Neural progenitor cell (in vitro differentiated cells): ENCODE results near the gene DYNLT1. TPM values are rescaled to one million over a fixed set of nuclear protein-coding genes. Genes with fewer than 3 reads are reported as not detected.

Experiments
- DNase-seq: peaks from one replicate; pipeline ENCODE4 v3.0.0-alpha.2; 2016; ENCODE audit warnings: low spot score
- H2AFZ ChIP-seq: fragments of 200-600 bp; sonication (generic); replicated peaks from 2 replicates; pipeline ENCODE4 v1.6.1; 2016; ENCODE audit warnings: antibody characterized with exemption
- H3F3A ChIP-seq: fragments of 200-600 bp; sonication (generic); 2 replicates; pipeline ENCODE4 v1.6.1; 2016; ENCODE audit warnings: antibody characterized with exemption, low read depth
- H3K27ac ChIP-seq: fragments of 200-600 bp; sonication (generic); 2 replicates; pipeline ENCODE4 v1.5.1; 2016; ENCODE audit warnings: mild to moderate bottlenecking
- H3K27me3 ChIP-seq: fragments of 200-600 bp; sonication (generic); 2 replicates; pipeline ENCODE4 v1.6.1; 2016; ENCODE audit warnings: mild to moderate bottlenecking, moderate library complexity
- H3K36me3 ChIP-seq: fragments of 200-600 bp; sonication (generic); 2 replicates; pipeline ENCODE4 v1.5.1; 2016
- H3K4me1 ChIP-seq: fragments of 200-600 bp; sonication (generic); 2 replicates; pipeline ENCODE4 v1.6.1; 2016; ENCODE audit warnings: mixed run types
- H3K4me2 ChIP-seq: fragments of 200-600 bp; sonication (generic); 2 replicates; pipeline ENCODE4 v1.6.1; 2016
- H3K4me3 ChIP-seq: fragments of 200-600 bp; sonication (generic); 2 replicates; pipeline ENCODE4 v1.5.1; 2016
- H3K79me2 ChIP-seq: fragments of 200-600 bp; sonication (generic); 2 replicates; pipeline ENCODE4 v1.6.1; 2016; ENCODE audit warnings: low read depth
- H3K9ac ChIP-seq: fragments of 200-600 bp; sonication (generic); 2 replicates; pipeline ENCODE4 v1.6.1; 2016
- H3K9me3 ChIP-seq: fragments of 200-600 bp; sonication (generic); 2 replicates; pipeline ENCODE4 v1.5.1; 2016; ENCODE audit warnings: low read depth
- H4K20me1 ChIP-seq: fragments of 200-600 bp; sonication (generic); 2 replicates; pipeline ENCODE4 v1.6.1; 2016; ENCODE audit warnings: low read depth
- H3K27ac Mint-ChIP-seq: 3 replicates; pipeline ENCODE4 v1.8.0; 2021; ENCODE audit warnings: mixed read lengths
- H3K27me3 Mint-ChIP-seq: 2 replicates; pipeline ENCODE4 v1.8.0; 2022; ENCODE audit warnings: low read depth, mild to moderate bottlenecking, inconsistent platforms, moderate library complexity, mixed read lengths; ENCODE audit not compliant: insufficient read depth
- H3K36me3 Mint-ChIP-seq: 3 replicates; pipeline ENCODE4 v1.8.0; 2021; ENCODE audit warnings: mixed read lengths
- H3K4me1 Mint-ChIP-seq: 3 replicates; pipeline ENCODE4 v1.8.0; 2021; ENCODE audit warnings: mixed read lengths
- H3K4me3 Mint-ChIP-seq: 3 replicates; pipeline ENCODE4 v1.8.0; 2021; ENCODE audit warnings: mild to moderate bottlenecking, moderate library complexity, mixed read lengths
- H3K9me3 Mint-ChIP-seq: 3 replicates; pipeline ENCODE4 v1.8.0; 2020; ENCODE audit warnings: mixed read lengths
- CTCF ChIP-seq: fragments of 200-600 bp; sonication (generic); IDR thresholded peaks from 2 replicates; pipeline ENCODE4 v1.5.1; 2017; ENCODE audit warnings: antibody characterized with exemption, mild to moderate bottlenecking
- EZH2 ChIP-seq: fragments of 200-600 bp; sonication (generic); IDR thresholded peaks from 2 replicates; pipeline ENCODE4 v1.6.1; 2017; ENCODE audit warnings: antibody characterized with exemption, mild to moderate bottlenecking, moderate library complexity
- EZH2phosphoT487 ChIP-seq: fragments of 200-600 bp; sonication (generic); IDR thresholded peaks from 2 replicates; pipeline ENCODE4 v1.6.1; 2017; ENCODE audit warnings: antibody characterized with exemption
- total RNA-seq: library from RNA; depleted of rRNA; stranded (reverse); fragments of >200 nt; gene quantifications from 2 replicates; pipeline ENCODE4 v1.2.3, GENCODE V29; 2015; ENCODE audit warnings: low replicate concordance

The DYNLT1 gene
- total RNA-seq, 1 donor from 2014 or later: 82.8 TPM

DNA sequence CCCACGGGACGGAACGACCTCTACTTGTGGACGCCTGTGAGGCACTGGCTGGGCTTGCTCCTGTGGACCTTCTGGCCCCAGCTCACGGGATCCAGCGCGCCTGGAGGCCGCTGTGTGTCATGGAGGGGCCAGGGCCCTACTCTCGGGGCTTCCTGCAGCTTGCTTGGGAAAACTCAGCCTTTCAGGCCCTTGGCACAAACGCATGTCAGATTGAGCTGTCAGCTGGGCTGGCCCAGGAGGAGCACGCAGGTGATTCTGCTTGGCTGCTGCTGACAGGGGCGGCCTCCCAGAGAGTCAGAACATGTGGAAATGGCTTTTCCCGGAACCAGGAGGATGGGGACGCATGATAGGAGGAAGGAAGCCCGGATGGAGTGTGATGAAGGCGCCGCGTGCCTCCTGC is 44.9 kb downstream of the DYNLT1 start:
- H3F3A ChIP-seq: no peaks in the 10 kb centered on the region
- H3K9ac ChIP-seq: no peak overlapping the region
- H3K4me3 ChIP-seq: no peak overlapping the region
- no peaks in the 10 kb centered on the region for H3K27me3 ChIP-seq
- H3K27ac ChIP-seq: no peak overlapping the region
- no peak overlapping the region for H3K27ac Mint-ChIP-seq
- DNase-seq: no peak
- no peaks in the 10 kb centered on the region for H3K27me3 Mint-ChIP-seq
- H3K4me3 Mint-ChIP-seq: no peak overlapping the region
- no peaks in the 10 kb centered on the region for H3K4me1 ChIP-seq
- H3K36me3 ChIP-seq: peaks cover 9% of the 10 kb centered on the region
- H3K9me3 ChIP-seq: no peaks in the 10 kb centered on the region
- no peaks in the 10 kb centered on the region for H3K9me3 Mint-ChIP-seq
- H2AFZ ChIP-seq: no peak overlapping the region
- peaks cover 4% of the 10 kb centered on the region for H3K4me1 Mint-ChIP-seq
- no peak overlapping the region for H3K4me2 ChIP-seq
- H3K36me3 Mint-ChIP-seq: peaks cover 14% of the 10 kb centered on the region
- TF ChIP-seq CTCF: no peak
- no peak for TF ChIP-seq EZH2
- no peak for TF ChIP-seq EZH2phosphoT487
- H4K20me1 ChIP-seq: no peaks in the 10 kb centered on the region
- H3K79me2 ChIP-seq: no peaks in the 10 kb centered on the region

DNA sequence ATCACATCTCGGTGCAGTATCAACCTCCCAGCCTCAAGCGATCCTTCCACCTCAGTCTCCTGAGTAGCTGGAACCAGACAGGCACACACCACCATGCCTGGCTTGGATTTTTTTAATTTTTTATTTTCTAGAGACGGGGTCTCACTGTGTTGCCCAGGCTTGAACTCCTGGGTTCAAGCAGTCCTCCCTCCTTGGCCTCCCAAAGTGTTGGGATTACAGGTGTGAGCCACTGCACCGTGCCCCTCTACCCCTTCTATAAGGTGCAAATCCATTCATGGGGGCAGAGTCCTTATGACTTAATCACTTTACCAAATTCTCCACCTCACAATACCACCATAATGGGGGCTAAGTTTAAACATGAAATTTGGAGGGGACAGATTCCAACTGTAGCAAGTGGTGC is 47.0 kb downstream of the DYNLT1 start:
- no peak for DNase-seq
- peaks cover 16% of the 10 kb centered on the region for H3K36me3 ChIP-seq
- no peaks in the 10 kb centered on the region for H3K27me3 ChIP-seq
- H3K4me3 ChIP-seq: no peak overlapping the region
- H3K79me2 ChIP-seq: no peaks in the 10 kb centered on the region
- H3K4me1 ChIP-seq: no peaks in the 10 kb centered on the region
- no peaks in the 10 kb centered on the region for H3K27me3 Mint-ChIP-seq
- no peak for TF ChIP-seq CTCF
- TF ChIP-seq EZH2phosphoT487: no peak
- no peak for TF ChIP-seq EZH2
- H3K4me3 Mint-ChIP-seq: no peak overlapping the region
- H2AFZ ChIP-seq: no peak overlapping the region
- no peaks in the 10 kb centered on the region for H4K20me1 ChIP-seq
- H3K4me2 ChIP-seq: no peak overlapping the region
- peaks cover 16% of the 10 kb centered on the region for H3K36me3 Mint-ChIP-seq
- H3K9me3 ChIP-seq: no peaks in the 10 kb centered on the region
- peaks cover 4% of the 10 kb centered on the region for H3K4me1 Mint-ChIP-seq
- no peaks in the 10 kb centered on the region for H3K9me3 Mint-ChIP-seq
- H3F3A ChIP-seq: no peaks in the 10 kb centered on the region
- no peak overlapping the region for H3K27ac ChIP-seq
- no peak overlapping the region for H3K9ac ChIP-seq
- no peak overlapping the region for H3K27ac Mint-ChIP-seq

GRCh38 chr6:158596861-158597260 is 47.7 kb downstream of the DYNLT1 start:
- peaks cover 14% of the 10 kb centered on the region for H3K36me3 Mint-ChIP-seq
- Histone ChIP-seq H3K9me3 (no peaks in the 10 kb centered on the region), H3K79me2 (no peaks in the 10 kb centered on the region), H3K27ac (no peak overlapping the region), H3K27me3 (no peaks in the 10 kb centered on the region), H3K36me3 (peaks cover 16% of the 10 kb centered on the region), H3K4me2 (no peak overlapping the region), H3K9ac (no peak overlapping the region), H2AFZ (no peak overlapping the region), H3F3A (no peaks in the 10 kb centered on the region), H3K4me1 (no peaks in the 10 kb centered on the region), H3K4me3 (no peak overlapping the region), H4K20me1 (no peaks in the 10 kb centered on the region)
- H3K27ac Mint-ChIP-seq: no peak overlapping the region
- H3K9me3 Mint-ChIP-seq: no peaks in the 10 kb centered on the region
- no peaks in the 10 kb centered on the region for H3K27me3 Mint-ChIP-seq
- no peak for DNase-seq
- H3K4me1 Mint-ChIP-seq: peaks cover 4% of the 10 kb centered on the region
- TF ChIP-seq EZH2phosphoT487 (no peak), EZH2 (no peak), CTCF (no peak)
- no peak overlapping the region for H3K4me3 Mint-ChIP-seq

- Mint-ChIP-seq H3K27me3 (peaks cover 2% of the 10 kb centered on the region), H3K4me1 (peaks cover 4% of the 10 kb centered on the region), H3K9me3 (no peaks in the 10 kb centered on the region), H3K27ac (no peak overlapping the region), H3K36me3 (peaks cover 21% of the 10 kb centered on the region), H3K4me3 (no peak overlapping the region)
- Histone ChIP-seq H4K20me1 (no peaks in the 10 kb centered on the region), H3K27me3 (no peaks in the 10 kb centered on the region), H3K79me2 (no peaks in the 10 kb centered on the region), H2AFZ (no peak overlapping the region), H3K9ac (no peak overlapping the region), H3K4me1 (no peaks in the 10 kb centered on the region), H3K4me2 (no peak overlapping the region), H3K36me3 (peaks cover 16% of the 10 kb centered on the region), H3K27ac (no peak overlapping the region), H3K4me3 (no peak overlapping the region), H3F3A (no peaks in the 10 kb centered on the region), H3K9me3 (no peaks in the 10 kb centered on the region)
- no peak for TF ChIP-seq CTCF
- no peak for TF ChIP-seq EZH2
- no peak for TF ChIP-seq EZH2phosphoT487
- no peak for DNase-seq
Observed at GRCh38 chr6:158595223-158595622, 49.3 kb downstream of the DYNLT1 start.
